HCT116 (cell line): Measurements from ENCODE around the gene ARHGEF19. TPM values are rescaled to one million over a fixed set of nuclear protein-coding genes. Genes with fewer than 3 reads are reported as not detected.

Experiments
- ATAC-seq: fragments of 200-7000 bp; cut with Tn5 transposase; 2 replicates; pipeline ENCODE4 v1.9.1; 2020; ENCODE audit warnings: mild to moderate bottlenecking, moderate library complexity
- BruUV-seq: library from RNA; stranded (reverse); fragments of 400-500 nt; replicated peaks from 2 replicates; lab custom pipeline; 2021; lab: Mats Ljungman, UMichigan
- CTCF ChIA-PET: fragments of 300-600 bp; sonication (Branson Sonifier 250); formaldehyde crosslinking; loops from one replicate; lab custom pipeline; 2021; ENCODE audit warnings: antibody characterized with exemption; lab: Charles Lee
- POLR2A ChIA-PET: fragments of 300-600, 350-600 bp; sonication (Branson Sonifier 250); formaldehyde crosslinking; loops from one replicate; lab custom pipeline; 2021; ENCODE audit warnings: antibody characterized with exemption; lab: Charles Lee
- RAD21 ChIA-PET, 2 experiments: fragments of 300-600 bp; sonication (Branson Sonifier 250); formaldehyde crosslinking; loops; one replicate each; lab custom pipeline; 2023; ENCODE audit warnings: low total read pairs in 2 of 2; ENCODE audit not compliant: uncharacterized antibody in 2 of 2, unreplicated experiment in 2 of 2, low non-redundant PET in 1 of 2; lab: Charles Lee
- DNase-seq: peaks from one replicate; pipeline ENCODE4 v3.0.0-alpha.2; 2010; ENCODE audit warnings: low read depth, low spot score
- H2AFZ ChIP-seq: fragments of 200-600 bp; shearing (Covaris generic), sonication (generic); 2 replicates; pipeline ENCODE4 v1.6.1; 2017; ENCODE audit warnings: low read depth, mixed run types, mixed read lengths, antibody characterized with exemption, low read length; ENCODE audit not compliant: poor library complexity, severe bottlenecking
- H3K27ac ChIP-seq: 2 replicates; pipeline ENCODE4 v1.5.1; 2012; ENCODE audit warnings: low read depth, low read length
- H3K27me3 ChIP-seq: fragments of 200-600 bp; sonication (generic); 2 replicates; pipeline ENCODE4 v1.6.1; 2016; ENCODE audit warnings: mixed run types, low read length, mixed read lengths; ENCODE audit not compliant: insufficient read depth
- H3K36me3 ChIP-seq, 2 experiments: fragments of 200-500 bp in 1 of 2; fragments of 200-600 bp in 1 of 2; sonication (Bioruptor generic) in 1 of 2; sonication (generic) in 1 of 2; 2 replicates each; pipeline versions ENCODE4 v1.5.1 to v1.6.1; 2014 to 2016; ENCODE audit warnings: low read length in 2 of 2, inconsistent platforms in 1 of 2, mixed read lengths in 1 of 2, mixed run types in 1 of 2; ENCODE audit not compliant: insufficient read depth in 2 of 2, control insufficient read depth in 1 of 2
- H3K4me1 ChIP-seq, 2 experiments: fragments of 200-600 bp in 1 of 2; sonication (generic) in 1 of 2; 2 replicates each; pipeline versions ENCODE4 v1.5.1 to v1.6.1; 2012 to 2017; ENCODE audit warnings: low read length in 2 of 2, inconsistent platforms in 1 of 2, mild to moderate bottlenecking in 1 of 2, mixed read lengths in 1 of 2, mixed run types in 1 of 2, moderate library complexity in 1 of 2; ENCODE audit not compliant: insufficient read depth in 2 of 2, control insufficient read depth in 1 of 2
- H3K4me2 ChIP-seq: fragments of 200-600 bp; sonication (generic); 2 replicates; pipeline ENCODE4 v1.6.1; 2017; ENCODE audit warnings: mixed run types, low read length, mixed read lengths
- H3K4me3 ChIP-seq, 2 experiments: fragments of 200-600 bp in 1 of 2; sonication (generic) in 1 of 2; replicated peaks in 1 of 2; 2 replicates each; pipeline ENCODE4 v1.5.1; 2011 to 2016; ENCODE audit warnings: low read length in 2 of 2, control low read depth in 1 of 2, low read depth in 1 of 2, mild to moderate bottlenecking in 1 of 2, mixed read lengths in 1 of 2, mixed run types in 1 of 2
- H3K79me2 ChIP-seq: fragments of 200-600 bp; sonication (generic); 2 replicates; pipeline ENCODE4 v1.6.1; 2017; ENCODE audit warnings: mild to moderate bottlenecking, mixed run types, low read length, moderate library complexity, mixed read lengths; ENCODE audit not compliant: insufficient read depth
- H3K9ac ChIP-seq: fragments of 200-600 bp; sonication (generic); 2 replicates; pipeline ENCODE4 v1.6.1; 2016; ENCODE audit warnings: low read length, mixed read lengths
- H3K9me2 ChIP-seq: fragments of 200-600 bp; sonication (generic), shearing (Covaris generic); 2 replicates; pipeline ENCODE4 v1.6.1; 2017; ENCODE audit warnings: mixed run types, mild to moderate bottlenecking, moderate library complexity; ENCODE audit not compliant: insufficient read depth
- H3K9me3 ChIP-seq, 2 experiments: fragments of 200-500 bp in 1 of 2; fragments of 200-600 bp in 1 of 2; sonication (Bioruptor generic) in 1 of 2; sonication (generic) in 1 of 2; 2 replicates each; pipeline ENCODE4 v1.6.1; 2014 to 2017; ENCODE audit warnings: low read length in 2 of 2, mixed read lengths in 2 of 2, inconsistent platforms in 1 of 2, low read depth in 1 of 2, mild to moderate bottlenecking in 1 of 2, mixed run types in 1 of 2, moderate library complexity in 1 of 2; ENCODE audit not compliant: control insufficient read depth in 1 of 2, insufficient read depth in 1 of 2
- H4K20me1 ChIP-seq: fragments of 200-600 bp; sonication (generic), shearing (Covaris generic); 2 replicates; pipeline ENCODE4 v1.6.1; 2017; ENCODE audit warnings: mixed run types, mild to moderate bottlenecking, moderate library complexity; ENCODE audit not compliant: insufficient read depth
- ATF3 ChIP-seq: IDR thresholded peaks from 2 replicates; pipeline ENCODE4 v1.6.1; 2012
- CBX3 ChIP-seq: IDR thresholded peaks from 2 replicates; pipeline ENCODE4 v1.6.1; 2012; ENCODE audit warnings: low read depth
- EGR1 ChIP-seq: IDR thresholded peaks from 2 replicates; pipeline ENCODE4 v1.6.1; 2012; ENCODE audit warnings: low read depth
- EZH2 ChIP-seq: fragments of 200-600 bp; sonication (generic); IDR thresholded peaks from 2 replicates; pipeline ENCODE4 v1.6.1; 2017; ENCODE audit warnings: antibody characterized with exemption, mixed run types
- EZH2phosphoT487 ChIP-seq: fragments of 200-600 bp; IDR thresholded peaks from 2 replicates; pipeline ENCODE4 v1.6.1; 2018; ENCODE audit warnings: antibody characterized with exemption, borderline replicate concordance
- FOSL1 ChIP-seq: IDR thresholded peaks from 2 replicates; pipeline ENCODE4 v1.6.1; 2012; ENCODE audit warnings: low read depth
- JUND ChIP-seq: IDR thresholded peaks from 2 replicates; pipeline ENCODE4 v1.6.1; 2012
- POLR2A ChIP-seq: IDR thresholded peaks from 2 replicates; pipeline ENCODE4 v1.7.0; 2011; ENCODE audit warnings: borderline replicate concordance; ENCODE audit not compliant: insufficient read depth, insufficient read length; ENCODE audit errors: extremely low read depth
- POLR2AphosphoS5 ChIP-seq: IDR thresholded peaks from 2 replicates; pipeline ENCODE4 v1.6.1; 2011; ENCODE audit warnings: mild to moderate bottlenecking, low read depth, low read length, moderate library complexity
- SP1 ChIP-seq: IDR thresholded peaks from 2 replicates; pipeline ENCODE4 v1.6.1; 2012; ENCODE audit warnings: low read depth
- SRF ChIP-seq: IDR thresholded peaks from 2 replicates; pipeline ENCODE4 v1.6.1; 2012; ENCODE audit warnings: low read depth
- TCF7L2 ChIP-seq: IDR thresholded peaks from 2 replicates; pipeline ENCODE4 v1.7.0; 2011; ENCODE audit warnings: borderline replicate concordance, inconsistent platforms; ENCODE audit not compliant: insufficient read depth, insufficient read length; ENCODE audit errors: extremely low read depth
- ZNF274 ChIP-seq: fragments of 200-500 bp; sonication (Bioruptor generic); IDR thresholded peaks from 2 replicates; pipeline ENCODE4 v1.6.1; 2014; ENCODE audit warnings: mild to moderate bottlenecking, low read depth, low read length, inconsistent platforms
- intact Hi-C: fragments of 100-400 bp; cut with micrococcal nuclease; formaldehyde crosslinking; loops from 2 replicates; pipeline ENCODE4 v1.10.0; 2022
- total RNA-seq: library from RNA; stranded (reverse); gene quantifications from one replicate; pipeline ENCODE4 v1.2.1, GENCODE V29; 2021; ENCODE audit not compliant: unreplicated experiment

ARHGEF19 gene
- total RNA-seq, 1 experiment from 2014 or later: 59.7 TPM

GRCh38 chr1:16211824-16212223 is 628 bp downstream of the ARHGEF19 start:
- POLR2A ChIA-PET: interaction anchor here (1.1 kb wide), 1 partner anchor 37 kb away, joined by 3 read pairs; no protein-coding TSS in a partner anchor
- Histone ChIP-seq H3K4me1 (peaks cover 44 to 81% of the 10 kb centered on the region in 2 experiments), H3K4me3 (peak overlapping the region; percentile 46 to 63), H2AFZ (no peak overlapping the region), H4K20me1 (no peaks in the 10 kb centered on the region), H3K27me3 (no peaks in the 10 kb centered on the region), H3K9me2 (no peaks in the 10 kb centered on the region), H3K36me3 (no peaks in the 10 kb centered on the region), H3K79me2 (no peaks in the 10 kb centered on the region; the same call in 1 of the 2 replicates), H3K9ac (peak overlapping the region; percentile 71), H3K9me3 (no peaks in the 10 kb centered on the region), H3K4me2 (peak overlapping the region; percentile 95), H3K27ac (peak overlapping the region; percentile 75)
- intact Hi-C loops: no loop called here
- CTCF ChIA-PET: no interaction called here
- no peak for DNase-seq
- RAD21 ChIA-PET: no interaction called here
- BruUV-seq: no TSS peak
- no peak for ATAC-seq
- TF ChIP-seq POLR2A: no peak
- no peak for TF ChIP-seq EZH2
- TF ChIP-seq ATF3: no peak
- TF ChIP-seq POLR2AphosphoS5: no peak
- no peak for TF ChIP-seq EGR1
- TF ChIP-seq FOSL1: no peak
- no peak for TF ChIP-seq JUND
- TF ChIP-seq ZNF274: no peak
- TF ChIP-seq EZH2phosphoT487: no peak
- no peak for TF ChIP-seq TCF7L2

GRCh38 chr1:16210581-16210980 is 1.9 kb downstream of the ARHGEF19 start:
- DNase-seq: no peak
- no peak overlapping the region for H2AFZ ChIP-seq
- H3K27ac ChIP-seq: no peak overlapping the region
- TF ChIP-seq CBX3: no peak
- TF ChIP-seq SP1: no peak
- no peak for TF ChIP-seq ZNF274
- no peak for TF ChIP-seq SRF
- TF ChIP-seq JUND: no peak
- peaks cover 0 to 2% of the 10 kb centered on the region in 2 experiments; a peak in 1 of 4 replicates for H3K36me3 ChIP-seq
- ChIA-PET POLR2A (no interaction called here), RAD21 (no interaction called here), CTCF (no interaction called here)
- H3K27me3 ChIP-seq: no peaks in the 10 kb centered on the region
- H3K4me2 ChIP-seq: no peak overlapping the region
- no peak overlapping the region for H3K4me3 ChIP-seq
- peaks cover 40 to 77% of the 10 kb centered on the region in 2 experiments for H3K4me1 ChIP-seq
- no peak for ATAC-seq
- no peaks in the 10 kb centered on the region for H3K9me2 ChIP-seq
- no peak overlapping the region for H3K9ac ChIP-seq
- H3K9me3 ChIP-seq: no peaks in the 10 kb centered on the region
- peaks cover 6% of the 10 kb centered on the region; the same call in 1 of the 2 replicates for H3K79me2 ChIP-seq
- H4K20me1 ChIP-seq: no peaks in the 10 kb centered on the region
- no TSS peak for BruUV-seq
- intact Hi-C loops: no loop called here
